ENCODE measurements around the gene CELF4.

DNA sequence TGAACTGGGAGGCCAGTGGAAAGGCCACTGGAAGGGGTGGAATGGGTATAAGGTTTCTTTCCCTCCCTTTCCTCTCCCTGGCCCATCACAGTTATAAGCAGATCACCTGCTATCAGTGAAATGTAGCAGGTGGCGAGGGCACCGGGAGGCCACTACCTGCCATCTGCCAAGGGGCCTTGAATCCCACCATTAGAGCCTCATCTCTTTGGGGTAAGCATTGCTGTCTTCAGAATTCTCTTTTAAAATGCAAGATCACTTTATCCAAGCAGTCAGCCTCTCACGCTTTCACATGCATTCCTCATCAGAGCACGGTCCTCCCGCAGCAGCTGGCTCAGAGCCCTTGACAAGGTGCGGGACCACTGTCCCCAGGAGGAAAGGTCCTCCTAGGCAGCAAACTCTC, 268.5 kb downstream of the CELF4 start:
- TF ChIP-seq, protein P1, sequence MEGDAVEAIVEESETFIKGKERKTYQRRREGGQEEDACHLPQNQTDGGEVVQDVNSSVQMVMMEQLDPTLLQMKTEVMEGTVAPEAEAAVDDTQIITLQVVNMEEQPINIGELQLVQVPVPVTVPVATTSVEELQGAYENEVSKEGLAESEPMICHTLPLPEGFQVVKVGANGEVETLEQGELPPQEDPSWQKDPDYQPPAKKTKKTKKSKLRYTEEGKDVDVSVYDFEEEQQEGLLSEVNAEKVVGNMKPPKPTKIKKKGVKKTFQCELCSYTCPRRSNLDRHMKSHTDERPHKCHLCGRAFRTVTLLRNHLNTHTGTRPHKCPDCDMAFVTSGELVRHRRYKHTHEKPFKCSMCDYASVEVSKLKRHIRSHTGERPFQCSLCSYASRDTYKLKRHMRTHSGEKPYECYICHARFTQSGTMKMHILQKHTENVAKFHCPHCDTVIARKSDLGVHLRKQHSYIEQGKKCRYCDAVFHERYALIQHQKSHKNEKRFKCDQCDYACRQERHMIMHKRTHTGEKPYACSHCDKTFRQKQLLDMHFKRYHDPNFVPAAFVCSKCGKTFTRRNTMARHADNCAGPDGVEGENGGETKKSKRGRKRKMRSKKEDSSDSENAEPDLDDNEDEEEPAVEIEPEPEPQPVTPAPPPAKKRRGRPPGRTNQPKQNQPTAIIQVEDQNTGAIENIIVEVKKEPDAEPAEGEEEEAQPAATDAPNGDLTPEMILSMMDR (IDR thresholded peaks at IDR 0.05): no peak
- no peak for TF ChIP-seq POLR2A (IDR thresholded peaks at IDR 0.05)

All from body of pancreas (tissue), 4 donors.